Measurements from ENCODE around the gene SNTB2. TPM values are rescaled to one million over a fixed set of nuclear protein-coding genes. Genes with fewer than 3 reads are reported as not detected.

SNTB2 gene
- total and polyA plus RNA-seq, 2 of the 8 experiments (the other 6 are each of a cell fraction or from before 2014, with no cell fraction given): 6.0 to 16.1 TPM

GRCh38 chr16:69270831-69271230 lies 83.9 kb downstream of the SNTB2 start:
- H4K8ac ChIP-seq (ENCODE audit: extremely low read depth, insufficient read depth, low read length): no peak overlapping the region
- ChIA-PET POLR2A (ENCODE audit: partially characterized antibody) (no interaction called here), CTCF (ENCODE audit: partially characterized antibody) (no interaction called here)
- no peaks in the 10 kb centered on the region for H3K4me1 ChIP-seq (replicated peaks in 1 of 4; ENCODE audit: control insufficient read depth in 3 of 4, insufficient read depth in 4 of 4, low read length in 3 of 4)
- H3K36me3 ChIP-seq (ENCODE audit: control insufficient read depth in 2 of 4, insufficient read depth in 4 of 4, low read length in 3 of 4): peaks cover 0 to 8% (median 2%) of the 10 kb centered on the region in 4 experiments; a peak in 4 of 8 replicates
- no peak overlapping the region for H2BK120ac ChIP-seq (replicated peaks; ENCODE audit: low read depth, low read length)
- no peak overlapping the region for H3K23ac ChIP-seq (ENCODE audit: insufficient read length)
- FAIRE-seq (no peak), DNase-seq (ENCODE audit: low read depth in 1 of 2, low spot score in 2 of 2) (no peak)
- H3K79me2 ChIP-seq (ENCODE audit: control insufficient read depth in 1 of 2, insufficient read depth in 2 of 2, low read length in 2 of 2): no peaks in the 10 kb centered on the region
- no peaks in the 10 kb centered on the region for H3K9me3 ChIP-seq (ENCODE audit: insufficient read depth in 2 of 2, low read depth in 1 of 2, low read length in 1 of 2)
- H3K56ac ChIP-seq (replicated peaks; ENCODE audit: insufficient read length, low read depth, low read length): no peak overlapping the region
- no peak overlapping the region for H2BK12ac ChIP-seq (ENCODE audit: low read depth, low read length)
- no peak overlapping the region for H3K4me2 ChIP-seq (ENCODE audit: insufficient read depth in 1 of 2, low read depth in 2 of 2, low read length in 2 of 2)
- no peak overlapping the region for H3K27ac ChIP-seq (ENCODE audit: low read depth, low read length)
- no peak overlapping the region for H2AFZ ChIP-seq (ENCODE audit: low read length)
- H2AK5ac ChIP-seq (ENCODE audit: low read depth, low read length): no peak overlapping the region
- H2BK5ac ChIP-seq (ENCODE audit: low read depth, low read length): no peak overlapping the region
- no peak overlapping the region for H3K14ac ChIP-seq (ENCODE audit: insufficient read length)
- no peaks in the 10 kb centered on the region for H3K27me3 ChIP-seq (replicated peaks in 1 of 4; ENCODE audit: control insufficient read depth in 3 of 4, extremely low read depth in 1 of 4, insufficient read depth in 3 of 4, low read length in 3 of 4)
- no peak overlapping the region for H3K18ac ChIP-seq (ENCODE audit: extremely low read depth, low read length)
- H4K5ac ChIP-seq (ENCODE audit: insufficient read length, low read depth, low read length): no peak overlapping the region
- no peaks in the 10 kb centered on the region for H4K20me1 ChIP-seq (replicated peaks in 1 of 2; ENCODE audit: control insufficient read depth in 1 of 2, insufficient read depth in 2 of 2, low read length in 2 of 2)
- no peak overlapping the region for H3K4ac ChIP-seq (replicated peaks; ENCODE audit: insufficient read length, low read depth, low read length)
- no peak overlapping the region for H2BK15ac ChIP-seq (ENCODE audit: low read length)
- WGBS, 2 experiments (ENCODE audit: extremely low coverage in 1 of 2, insufficient coverage in 1 of 2, insufficient read length in 1 of 2, insufficient replicate concordance in 2 of 2, low coverage in 1 of 2, low lambda C conversion rate in 2 of 2, missing lambda C conversion rate in 1 of 2): 89% methylated on average over 2 of the region's 2 CpGs; no CpG with 5 or more reads in 1 of the 2 experiments
- H3K4me3 ChIP-seq (ENCODE audit: extremely low read depth in 1 of 4, insufficient read depth in 2 of 4, low read depth in 3 of 4, low read length in 4 of 4): no peak overlapping the region
- H3K79me1 ChIP-seq (ENCODE audit: low read depth, low read length): no peaks in the 10 kb centered on the region
- no peak overlapping the region for H2BK20ac ChIP-seq (ENCODE audit: low read length)
- H3K9ac ChIP-seq (replicated peaks in 1 of 4; ENCODE audit: extremely low read depth in 1 of 4, low read depth in 3 of 4, low read length in 3 of 4): no peak overlapping the region
- H4K91ac ChIP-seq (replicated peaks; ENCODE audit: insufficient read length, low read length): no peak overlapping the region
- no peaks in the 10 kb centered on the region; the same call in 1 of the 2 replicates for H3K23me2 ChIP-seq (ENCODE audit: low read depth, low read length)
- TF ChIP-seq HDAC6 (IDR thresholded peaks at IDR 0.05; ENCODE audit: low read depth, low read length) (no peak), TBP (IDR thresholded peaks at IDR 0.05; ENCODE audit: low read depth, low read length) (no peak), SP2 (IDR thresholded peaks at IDR 0.05; ENCODE audit: low read length) (no peak), CEBPB (IDR thresholded peaks at IDR 0.05; ENCODE audit: low read depth, low read length) (no peak), RBBP5 (IDR thresholded peaks at IDR 0.05; ENCODE audit: borderline replicate concordance, low read depth, low read length) (no peak), POLR2AphosphoS5 (IDR thresholded peaks at IDR 0.05; ENCODE audit: low read depth, low read length) (no peak), JUND (IDR thresholded peaks at IDR 0.05; ENCODE audit: low read length) (no peak), SIN3A (conservative IDR thresholded peaks at IDR 0.05 in 1 of 2, IDR thresholded peaks at IDR 0.05 in 1 of 2; ENCODE audit: low read depth in 1 of 2, low read length in 2 of 2) (no peak), RFX5 (IDR thresholded peaks at IDR 0.05; ENCODE audit: borderline replicate concordance, low read depth, low read length) (no peak)
- TF ChIP-seq, protein P1, sequence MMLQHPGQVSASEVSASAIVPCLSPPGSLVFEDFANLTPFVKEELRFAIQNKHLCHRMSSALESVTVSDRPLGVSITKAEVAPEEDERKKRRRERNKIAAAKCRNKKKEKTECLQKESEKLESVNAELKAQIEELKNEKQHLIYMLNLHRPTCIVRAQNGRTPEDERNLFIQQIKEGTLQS (IDR thresholded peaks at IDR 0.05; ENCODE audit: insufficient read depth, low read depth, low read length): no peak
- TF ChIP-seq, protein P2, sequence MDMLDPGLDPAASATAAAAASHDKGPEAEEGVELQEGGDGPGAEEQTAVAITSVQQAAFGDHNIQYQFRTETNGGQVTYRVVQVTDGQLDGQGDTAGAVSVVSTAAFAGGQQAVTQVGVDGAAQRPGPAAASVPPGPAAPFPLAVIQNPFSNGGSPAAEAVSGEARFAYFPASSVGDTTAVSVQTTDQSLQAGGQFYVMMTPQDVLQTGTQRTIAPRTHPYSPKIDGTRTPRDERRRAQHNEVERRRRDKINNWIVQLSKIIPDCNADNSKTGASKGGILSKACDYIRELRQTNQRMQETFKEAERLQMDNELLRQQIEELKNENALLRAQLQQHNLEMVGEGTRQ (IDR thresholded peaks at IDR 0.05; ENCODE audit: low read length): no peak
- TF ChIP-seq, protein P3, sequence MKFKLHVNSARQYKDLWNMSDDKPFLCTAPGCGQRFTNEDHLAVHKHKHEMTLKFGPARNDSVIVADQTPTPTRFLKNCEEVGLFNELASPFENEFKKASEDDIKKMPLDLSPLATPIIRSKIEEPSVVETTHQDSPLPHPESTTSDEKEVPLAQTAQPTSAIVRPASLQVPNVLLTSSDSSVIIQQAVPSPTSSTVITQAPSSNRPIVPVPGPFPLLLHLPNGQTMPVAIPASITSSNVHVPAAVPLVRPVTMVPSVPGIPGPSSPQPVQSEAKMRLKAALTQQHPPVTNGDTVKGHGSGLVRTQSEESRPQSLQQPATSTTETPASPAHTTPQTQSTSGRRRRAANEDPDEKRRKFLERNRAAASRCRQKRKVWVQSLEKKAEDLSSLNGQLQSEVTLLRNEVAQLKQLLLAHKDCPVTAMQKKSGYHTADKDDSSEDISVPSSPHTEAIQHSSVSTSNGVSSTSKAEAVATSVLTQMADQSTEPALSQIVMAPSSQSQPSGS (IDR thresholded peaks at IDR 0.05; ENCODE audit: low read length): no peak
